IMR-90 (cell line): ENCODE data around the gene TTC23. TPM values are rescaled to one million over a fixed set of nuclear protein-coding genes. Genes with fewer than 3 reads are reported as not detected.

Experiments
- ATAC-seq: fragments of 200-7000 bp; cut with Tn5 transposase; 2 replicates; pipeline ENCODE4 v1.9.1; 2020; ENCODE audit warnings: low read depth, mild to moderate bottlenecking, moderate library complexity
- BruUV-seq: library from RNA; stranded (reverse); fragments of 400-500 nt; replicated peaks from 2 replicates; lab custom pipeline; 2021; lab: Mats Ljungman, UMichigan
- CTCF ChIA-PET: fragments of 300-600 bp; formaldehyde crosslinking; extraction: SDS; loops from one replicate; lab custom pipeline; 2021; ENCODE audit warnings: antibody characterized with exemption; lab: Yijun Ruan, JAX
- POLR2A ChIA-PET: fragments of 300-600 bp; sonication (Branson Sonifier 250); formaldehyde crosslinking; loops from one replicate; lab custom pipeline; 2022; ENCODE audit warnings: antibody characterized with exemption; ENCODE audit not compliant: unreplicated experiment; lab: Charles Lee
- DNase-seq: peaks from one replicate; pipeline ENCODE4 v3.0.0; 2013
- H2AFZ ChIP-seq: replicated peaks from 2 replicates; pipeline ENCODE3; 2013; ENCODE audit warnings: low read length, mild to moderate bottlenecking; ENCODE audit not compliant: poor library complexity
- H2AK5ac ChIP-seq: 2 replicates; pipeline ENCODE4 v1.6.1; 2013; ENCODE audit warnings: low read depth, low read length, inconsistent platforms
- H2AK9ac ChIP-seq: replicated peaks from 2 replicates; pipeline ENCODE3; 2013; ENCODE audit warnings: mild to moderate bottlenecking, low read depth, low read length, moderate library complexity; ENCODE audit not compliant: poor library complexity
- H2BK120ac ChIP-seq: 2 replicates; pipeline ENCODE4 v1.6.1; 2013; ENCODE audit warnings: low read depth, low read length, inconsistent platforms
- H2BK15ac ChIP-seq: 3 replicates; pipeline ENCODE4 v1.6.1; 2013; ENCODE audit warnings: low read depth, low read length, inconsistent platforms
- H2BK20ac ChIP-seq: 2 replicates; pipeline ENCODE4 v1.6.1; 2013; ENCODE audit warnings: low read depth, mild to moderate bottlenecking, inconsistent platforms, low read length, moderate library complexity
- H2BK5ac ChIP-seq: 2 replicates; pipeline ENCODE4 v1.6.1; 2013; ENCODE audit warnings: mild to moderate bottlenecking, low read depth, low read length, inconsistent platforms; ENCODE audit not compliant: poor library complexity, severe bottlenecking
- H3K14ac ChIP-seq: replicated peaks from 2 replicates; pipeline ENCODE4 v1.6.1; 2013; ENCODE audit warnings: low read depth, low read length, inconsistent platforms
- H3K18ac ChIP-seq: 2 replicates; pipeline ENCODE4 v1.6.1; 2013; ENCODE audit warnings: low read depth, low read length, control low read depth
- H3K23ac ChIP-seq: 2 replicates; pipeline ENCODE4 v1.6.1; 2013; ENCODE audit warnings: low read depth, low read length, inconsistent platforms
- H3K27ac ChIP-seq: 2 replicates; pipeline ENCODE4 v1.5.1; 2013; ENCODE audit warnings: mild to moderate bottlenecking, control low read depth, low read length; ENCODE audit not compliant: insufficient read depth
- H3K27me3 ChIP-seq: 2 replicates; pipeline ENCODE4 v1.6.1; 2013; ENCODE audit warnings: low read length; ENCODE audit not compliant: control insufficient read depth, insufficient read depth
- H3K36me3 ChIP-seq: 2 replicates; pipeline ENCODE4 v1.6.1; 2013; ENCODE audit warnings: low read length, mixed read lengths; ENCODE audit not compliant: control insufficient read depth, insufficient read depth
- H3K4ac ChIP-seq: 2 replicates; pipeline ENCODE4 v1.6.1; 2013; ENCODE audit warnings: low read depth, low read length, inconsistent platforms
- H3K4me1 ChIP-seq: 2 replicates; pipeline ENCODE4 v1.6.1; 2013; ENCODE audit warnings: low read length, mixed read lengths; ENCODE audit not compliant: control insufficient read depth, insufficient read depth
- H3K4me2 ChIP-seq: 2 replicates; pipeline ENCODE4 v1.6.1; 2013; ENCODE audit warnings: low read depth, mild to moderate bottlenecking, control low read depth, low read length, moderate library complexity
- H3K4me3 ChIP-seq: 2 replicates; pipeline ENCODE4 v1.5.1; 2013; ENCODE audit warnings: low read depth, mild to moderate bottlenecking, control low read depth, low read length, moderate library complexity; ENCODE audit not compliant: insufficient read depth
- H3K56ac ChIP-seq: 2 replicates; pipeline ENCODE4 v1.6.1; 2013; ENCODE audit warnings: low read length, inconsistent platforms; ENCODE audit not compliant: insufficient read depth; ENCODE audit errors: extremely low read depth
- H3K79me1 ChIP-seq, 2 experiments: 2 replicates each; pipeline ENCODE4 v1.6.1; 2013; ENCODE audit warnings: low read length in 2 of 2, inconsistent platforms in 1 of 2, low read depth in 1 of 2
- H3K9ac ChIP-seq: 2 replicates; pipeline ENCODE4 v1.6.1; 2013; ENCODE audit warnings: low read depth, low read length, control low read depth
- H3K9me1 ChIP-seq: 2 replicates; pipeline ENCODE4 v1.6.1; 2013; ENCODE audit warnings: low read length, inconsistent platforms; ENCODE audit not compliant: insufficient read depth
- H3K9me3 ChIP-seq: 2 replicates; pipeline ENCODE4 v1.6.1; 2013; ENCODE audit warnings: low read length; ENCODE audit not compliant: control insufficient read depth, insufficient read depth
- H4K20me1 ChIP-seq: 2 replicates; pipeline ENCODE4 v1.6.1; 2013; ENCODE audit warnings: low read length, inconsistent platforms; ENCODE audit not compliant: insufficient read depth
- H4K5ac ChIP-seq: 2 replicates; pipeline ENCODE4 v1.6.1; 2013; ENCODE audit warnings: mild to moderate bottlenecking, low read depth, low read length, control low read depth
- H4K8ac ChIP-seq, 2 experiments: 2 replicates each; pipeline ENCODE4 v1.6.1; 2013; ENCODE audit warnings: low read depth in 2 of 2, low read length in 2 of 2, control low read depth in 1 of 2, inconsistent platforms in 1 of 2
- H4K91ac ChIP-seq: 2 replicates; pipeline ENCODE4 v1.6.1; 2013; ENCODE audit warnings: low read depth, low read length, inconsistent platforms; ENCODE audit not compliant: insufficient read depth
- BHLHE40 ChIP-seq: fragments of 150-350 bp; IDR thresholded peaks from 2 replicates; pipeline ENCODE4 v1.6.1; 2016; ENCODE audit warnings: mild to moderate bottlenecking, low read depth, low read length
- CHD1 ChIP-seq: IDR thresholded peaks from 2 replicates; pipeline ENCODE4 v1.6.1; 2012; ENCODE audit warnings: low read depth, low read length, improper control_type of control experiment
- FOS ChIP-seq: fragments of 150-350 bp; IDR thresholded peaks from 2 replicates; pipeline ENCODE4 v1.6.1; 2016; ENCODE audit warnings: low read depth, low read length
- MAFK ChIP-seq: IDR thresholded peaks from 2 replicates; pipeline ENCODE4 v1.6.1; 2012; ENCODE audit warnings: low read depth, low read length, improper control_type of control experiment
- MAZ ChIP-seq: IDR thresholded peaks from 2 replicates; pipeline ENCODE4 v1.6.1; 2012; ENCODE audit warnings: low read depth, mild to moderate bottlenecking, low read length, improper control_type of control experiment, moderate library complexity, borderline replicate concordance
- MXI1 ChIP-seq: IDR thresholded peaks from 2 replicates; pipeline ENCODE4 v1.6.1; 2012; ENCODE audit warnings: low read depth, mild to moderate bottlenecking, low read length, moderate library complexity, borderline replicate concordance
- NFE2L2 ChIP-seq: fragments of 150-350 bp; IDR thresholded peaks from 2 replicates; pipeline ENCODE4 v1.6.1; 2016; ENCODE audit warnings: low read depth, mild to moderate bottlenecking, low read length
- RAD21 ChIP-seq: IDR thresholded peaks from 2 replicates; pipeline ENCODE4 v1.6.1; 2012; ENCODE audit warnings: low read length, improper control_type of control experiment
- RCOR1 ChIP-seq: IDR thresholded peaks from 2 replicates; pipeline ENCODE4 v1.6.1; 2012; ENCODE audit warnings: mild to moderate bottlenecking, low read length, improper control_type of control experiment; ENCODE audit not compliant: insufficient replicate concordance
- RFX5 ChIP-seq: IDR thresholded peaks from 2 replicates; pipeline ENCODE4 v1.8.0; 2012; ENCODE audit warnings: low read depth, mild to moderate bottlenecking, low read length, moderate library complexity
- USF2 ChIP-seq: fragments of 150-350 bp; IDR thresholded peaks from 2 replicates; pipeline ENCODE4 v1.6.1; 2017; ENCODE audit warnings: mild to moderate bottlenecking, antibody characterized with exemption, low read length, low read depth
- WGBS, 2 experiments: methylation state at CpG; one replicate each; pipeline versions ENCODE4 v1.1.5 to v1.1.7; 2013; ENCODE audit warnings: missing lambda C conversion rate in 2 of 2; ENCODE audit not compliant: insufficient read length in 1 of 2; ENCODE audit errors: extremely low coverage in 2 of 2; 5-methylcytosine and 5-hydroxymethylcytosine counted together
- dilution Hi-C: fragments of 300-500 bp; cut with HindIII; formaldehyde crosslinking; loops from one replicate; pipeline ENCODE4 v1.14.3; 2018; ENCODE audit warnings: low sequenced_read_pairs; ENCODE audit not compliant: unreplicated experiment
- in situ Hi-C: fragments of 300-500 bp; cut with MboI; formaldehyde crosslinking; loops from 3 replicates; pipeline ENCODE4 v1.14.3; 2019; ENCODE audit warnings: low sequenced_read_pairs, inconsistent platforms, mixed read lengths
- intact Hi-C: fragments of 100-400 bp; cut with micrococcal nuclease; formaldehyde crosslinking; loops from 2 replicates; pipeline ENCODE4 v1.10.0; 2022
- polyA plus RNA-seq, 3 experiments: library from polyadenylated mRNA; depleted of rRNA; stranded (reverse); fragments of >200 nt; gene quantifications; 2 replicates each; pipeline ENCODE4 v1.2.3, GENCODE V29; 2012; ENCODE audit warnings: low replicate concordance in 1 of 3
- total RNA-seq: library from RNA; depleted of rRNA; stranded (reverse); fragments of >200 nt; gene quantifications from 2 replicates; pipeline ENCODE4 v1.2.3, GENCODE V29; 2012

Gene TTC23
- total and polyA plus RNA-seq, 2 of the 4 experiments (the other 2 are of a cell fraction), result 7.8 to 29.8 TPM

- POLR2A ChIA-PET, result no interaction called here
- no peak overlapping the region for H2BK20ac ChIP-seq
- no peak overlapping the region for H3K56ac ChIP-seq
- H2AK5ac ChIP-seq, result no peak overlapping the region
- DNase-seq (no peak), ATAC-seq (no peak)
- H3K4me1 ChIP-seq, result peaks cover 5% of the 10 kb centered on the region
- H3K9me3 ChIP-seq, result no peaks in the 10 kb centered on the region
- H2BK120ac ChIP-seq, result no peak overlapping the region
- no peak overlapping the region for H2AK9ac ChIP-seq
- no peak overlapping the region for H4K91ac ChIP-seq
- WGBS, 2 experiments, result 92% methylated on average over 23 of the region's 30 CpGs; no CpG with 5 or more reads in 1 of the 2 experiments
- no peak overlapping the region for H4K8ac ChIP-seq
- no peak overlapping the region for H3K9ac ChIP-seq
- no TSS peak for BruUV-seq
- H3K36me3 ChIP-seq, result peaks cover 8% of the 10 kb centered on the region
- no peak overlapping the region for H4K5ac ChIP-seq
- H3K18ac ChIP-seq, result no peak overlapping the region
- H2AFZ ChIP-seq, result no peak overlapping the region
- H2BK15ac ChIP-seq, result no peak overlapping the region
- no peak overlapping the region for H3K14ac ChIP-seq
- no peak overlapping the region for H2BK5ac ChIP-seq
- dilution Hi-C loops (no loop called here), intact Hi-C loops (no loop called here), in situ Hi-C loops (no loop called here)
- H3K4ac ChIP-seq, result no peak overlapping the region
- no peak overlapping the region for H3K4me2 ChIP-seq
- TF ChIP-seq MAZ (no peak), MXI1 (no peak), RAD21 (no peak), BHLHE40 (no peak), RCOR1 (no peak), FOS (no peak), CHD1 (no peak), NFE2L2 (no peak), RFX5 (no peak), MAFK (no peak), USF2 (no peak)
- peaks cover 22% of the 10 kb centered on the region for H3K9me1 ChIP-seq
- H3K27me3 ChIP-seq, result no peaks in the 10 kb centered on the region
- H3K79me1 ChIP-seq, result peaks cover 0 to 34% of the 10 kb centered on the region in 2 experiments; a peak in 2 of 4 replicates
- H3K23ac ChIP-seq, result no peak overlapping the region
- CTCF ChIA-PET, result no interaction called here
- peaks cover 4% of the 10 kb centered on the region; the same call in 1 of the 2 replicates for H4K20me1 ChIP-seq
- no peak overlapping the region for H3K4me3 ChIP-seq
- H3K27ac ChIP-seq, result no peak overlapping the region
Observed at GRCh38 chr15:99130765-99131440, 118.5 kb downstream of the TTC23 start.
